HG03103 (cell line): Measurements from ENCODE around the gene C1QL4.

Source experiments
- ATAC-seq: cut with Tn5 transposase; IDR thresholded peaks from one replicate; pipeline ENCODE4 v1.9.1; 2021; ENCODE audit warnings: low read depth; ENCODE audit not compliant: unreplicated experiment

C1QL4 gene

GRCh38 chr12:49348781-49349180 is 11.8 kb upstream of the C1QL4 start:
- no peak for ATAC-seq

DNA sequence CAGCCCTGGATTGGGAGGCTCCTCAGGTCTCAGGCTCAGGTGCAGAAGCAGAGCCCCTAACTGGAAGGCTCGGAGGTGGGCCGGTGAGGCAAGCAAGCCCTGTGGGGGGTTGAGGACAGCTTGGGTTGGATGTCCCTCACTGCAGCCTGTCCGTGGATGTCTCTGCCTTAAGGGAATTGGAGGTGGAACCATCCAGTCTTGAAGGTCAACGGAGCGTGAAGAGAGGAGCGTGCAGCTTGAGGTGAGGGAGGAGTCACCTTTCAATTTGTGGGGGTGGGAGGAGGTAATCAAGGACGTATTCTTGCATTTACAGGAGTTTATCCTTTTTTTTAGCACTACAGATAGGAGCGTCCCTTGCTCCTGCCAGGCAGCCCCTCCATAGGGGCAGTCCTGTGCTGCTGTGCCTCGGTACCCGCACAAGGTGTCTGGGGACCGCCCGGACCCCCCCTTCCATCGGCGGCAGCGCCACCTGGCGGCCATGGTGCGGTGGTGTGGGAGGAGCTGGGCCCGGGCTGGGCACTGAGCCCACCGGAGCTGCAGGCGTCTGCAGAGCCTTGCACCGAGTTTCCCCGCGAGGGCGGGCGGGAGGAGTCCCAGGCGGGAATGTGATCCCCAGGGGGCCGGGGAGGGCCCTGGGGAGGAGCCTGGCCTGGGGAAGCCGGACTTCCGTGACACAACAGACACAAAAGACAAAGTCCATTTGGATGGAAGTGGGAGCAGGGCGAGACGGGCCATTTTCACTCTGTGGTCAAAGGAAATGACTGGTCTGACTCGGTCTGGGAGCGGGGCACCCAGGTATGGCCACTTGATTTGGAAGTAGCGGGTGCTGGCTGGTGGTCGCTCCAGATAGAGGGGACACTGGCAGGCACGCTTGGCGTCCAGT is 10.6 kb upstream of the C1QL4 start:
- ATAC-seq: no peak

GRCh38 chr12:49346659-49347310 is 9.8 kb upstream of the C1QL4 start, which contains the start of gene DNAJC22:
Gene DNAJC22, plus strand, starts transcription at chr12:49346888. Its CDS starts 1,985 bp downstream, at chr12:49348873.
- no peak for ATAC-seq

DNA sequence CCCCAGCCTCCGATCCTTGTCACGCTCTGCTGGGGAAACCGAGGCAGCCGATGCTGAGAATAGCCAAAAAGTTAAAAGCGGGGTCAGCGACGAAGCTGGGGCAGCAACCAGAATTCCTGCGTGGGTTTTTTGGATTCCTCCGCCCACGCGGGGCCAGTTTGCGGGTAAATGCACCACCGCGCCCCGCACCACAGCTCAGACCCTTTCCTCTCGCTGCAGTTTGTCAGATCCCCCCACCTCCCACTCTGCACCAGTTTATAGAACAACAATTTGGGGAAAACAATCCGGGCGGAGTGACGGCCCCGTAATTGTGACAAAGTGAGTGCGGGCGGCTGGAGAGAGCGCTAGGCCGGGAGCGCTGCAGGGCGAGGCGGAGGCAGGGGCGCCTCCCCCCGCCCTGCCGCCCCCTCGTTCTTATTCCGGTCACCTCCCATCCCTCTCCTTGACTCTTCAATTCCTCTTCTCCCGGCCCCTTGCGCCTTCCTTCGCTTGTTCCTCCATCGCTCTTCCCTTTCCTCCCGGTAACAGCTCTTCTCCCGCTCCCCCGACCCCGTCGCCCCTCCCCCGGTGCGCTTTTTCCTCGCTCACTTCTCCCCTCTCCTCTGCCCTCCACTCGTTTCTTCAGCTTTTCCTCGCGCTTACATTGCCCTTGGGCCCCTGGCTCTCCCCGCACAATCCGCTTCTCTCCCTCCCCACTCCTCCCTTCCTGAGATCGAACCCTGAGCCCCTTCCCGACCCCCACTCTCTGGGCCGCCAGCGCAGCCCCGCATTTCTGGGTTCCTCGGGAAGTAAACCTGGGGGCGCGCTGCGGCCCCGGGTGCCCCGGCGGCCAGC is 9.1 kb upstream of the C1QL4 start:
- ATAC-seq: no peak

- ATAC-seq: no peak
These were observed 8.2 kb upstream of the C1QL4 start for GRCh38 chr12:49345051-49345824.

- no peak for ATAC-seq
These were observed 7.6 kb upstream of the C1QL4 start for GRCh38 chr12:49344486-49345050.

- ATAC-seq: no peak
These were observed 6.1 kb upstream of the C1QL4 start for GRCh38 chr12:49342914-49343731.

GRCh38 chr12:49342066-49342913 is 5.3 kb upstream of the C1QL4 start:
- peak; percentile 59 for ATAC-seq

- ATAC-seq: no peak
These were observed 4.7 kb upstream of the C1QL4 start for GRCh38 chr12:49341777-49342065.

DNA sequence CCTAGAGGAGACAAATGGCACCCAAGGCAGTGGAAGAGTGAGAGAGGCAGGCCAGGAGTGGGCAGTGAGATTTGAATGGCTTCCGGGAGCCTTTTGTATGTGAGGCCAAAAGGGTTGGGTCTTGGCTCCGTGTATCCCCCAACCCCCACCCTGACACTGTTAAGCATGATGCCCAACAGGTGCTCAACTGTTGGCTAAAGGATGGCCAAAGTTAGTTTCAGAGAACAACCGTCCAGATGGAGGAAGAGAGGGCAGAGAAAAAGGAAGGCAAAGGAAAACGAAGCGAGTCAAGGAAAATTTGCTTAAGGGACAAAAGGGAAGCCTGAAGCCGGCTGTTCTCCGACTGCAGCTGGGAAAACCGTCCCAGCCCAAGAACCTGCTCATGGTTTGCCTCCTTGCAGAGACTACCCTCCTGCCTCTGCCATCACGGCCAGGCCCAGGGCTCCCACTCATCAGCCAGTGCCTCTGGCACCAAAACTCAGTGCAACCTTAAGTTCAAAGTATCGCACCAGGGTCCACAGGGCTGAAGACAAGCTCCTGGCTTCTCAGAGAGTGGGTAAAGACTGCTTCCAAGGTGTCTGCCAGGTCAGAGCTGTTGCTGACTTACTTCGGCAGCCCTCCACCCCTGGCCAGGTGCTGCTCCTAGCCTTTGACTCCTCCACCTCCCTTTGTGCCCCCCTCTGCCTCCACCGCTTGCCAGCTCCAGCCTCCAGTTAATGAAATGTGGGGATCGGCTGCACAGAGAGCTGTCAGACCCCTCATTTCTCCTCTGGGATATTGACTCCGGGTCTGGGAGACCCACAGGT is 4.2 kb upstream of the C1QL4 start:
- ATAC-seq: no peak

DNA sequence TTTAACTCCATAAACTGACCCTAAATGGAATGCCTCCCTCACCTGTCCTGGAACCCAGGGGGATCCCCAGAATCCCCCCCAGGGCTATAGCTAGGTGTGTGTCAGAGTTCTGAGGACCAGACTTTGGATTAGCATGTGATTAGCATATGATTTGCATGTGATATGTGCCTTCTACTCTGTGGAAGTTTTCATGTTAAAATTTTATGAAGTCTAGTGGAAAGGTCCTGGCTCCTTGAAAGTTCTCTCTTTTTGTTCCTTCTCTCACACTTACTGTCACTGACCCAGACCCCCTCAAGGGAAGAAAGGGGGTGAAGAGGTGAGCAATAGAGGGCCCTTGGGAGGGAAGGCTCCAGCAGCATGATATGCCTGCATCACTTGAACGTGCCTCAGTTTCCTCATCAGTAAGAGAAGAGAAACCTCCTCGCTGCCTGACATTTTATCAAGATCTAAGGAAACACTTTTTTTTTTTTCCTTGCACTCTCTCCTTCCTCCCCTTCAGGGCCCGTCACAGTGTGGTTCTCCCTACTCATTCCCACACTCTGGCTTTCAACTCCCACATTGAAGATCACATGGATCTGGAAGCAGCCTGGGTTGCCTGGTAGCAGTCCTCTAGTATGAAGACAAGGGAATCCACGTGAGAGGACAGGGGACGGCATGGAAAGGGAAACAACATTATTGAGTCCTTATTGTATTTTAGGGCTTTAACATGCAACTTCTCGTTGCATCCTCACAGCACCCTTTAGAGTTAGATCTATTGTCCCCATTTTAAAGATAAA is 3.3 kb upstream of the C1QL4 start:
- no peak for ATAC-seq

GRCh38 chr12:49339464-49339861 is 2.5 kb upstream of the C1QL4 start:
- ATAC-seq: no peak

GRCh38 chr12:49338830-49339463 is 2.0 kb upstream of the C1QL4 start:
- no peak for ATAC-seq

- ATAC-seq: no peak
These were observed 888 bp downstream of the C1QL4 start for GRCh38 chr12:49335955-49336644.

DNA sequence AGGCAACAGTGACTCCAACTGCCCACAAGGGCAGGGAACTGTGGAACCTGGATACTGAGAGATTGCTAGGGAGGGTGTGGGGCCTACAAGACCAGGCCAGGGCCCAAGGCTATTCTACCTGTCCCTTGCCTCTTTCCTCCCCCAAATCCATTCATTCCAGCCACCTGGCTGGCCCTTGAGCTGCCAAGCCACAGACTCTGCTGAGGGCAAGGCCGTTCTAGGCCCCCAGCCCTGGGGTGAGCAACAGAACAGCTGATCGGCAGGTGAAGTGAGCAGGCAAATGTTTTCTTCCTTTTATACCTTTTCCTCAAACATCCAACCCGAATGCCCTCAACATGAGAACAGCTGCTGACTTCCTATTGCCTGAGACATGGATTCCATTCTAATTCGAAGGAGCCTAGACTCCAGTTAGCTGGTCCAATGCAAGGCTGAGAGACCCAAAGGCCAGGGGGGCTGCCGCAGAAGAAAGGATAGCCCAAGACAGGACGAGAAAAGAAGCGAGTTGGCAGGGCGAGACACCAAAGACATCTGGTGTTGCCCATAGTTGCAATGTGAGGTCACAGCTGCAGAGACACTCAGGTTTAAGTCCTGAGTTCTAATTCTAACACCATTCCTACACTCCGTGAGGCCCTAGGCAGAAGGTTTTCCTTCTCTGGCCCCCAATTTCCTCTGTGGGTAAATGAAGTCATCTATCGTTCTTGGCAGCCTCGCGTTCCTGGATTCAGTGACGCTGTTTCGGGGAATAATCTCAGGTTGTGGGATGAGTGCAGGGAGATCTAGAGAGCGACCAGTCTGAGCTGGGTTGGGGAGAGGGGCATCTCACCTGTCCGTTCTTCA is 1.7 kb downstream of the C1QL4 start:
- no peak for ATAC-seq
